Choroid plexus epithelial cell (primary cell): ENCODE results near the gene TMEM30B.

Experiments
- DNase-seq: peaks from one replicate; pipeline ENCODE4 v3.0.0-alpha.2; 2010; ENCODE audit warnings: low read depth
- H3K4me3 ChIP-seq: 2 replicates; pipeline ENCODE4 v1.5.1; 2011; ENCODE audit warnings: low read depth, mild to moderate bottlenecking, control low read depth, low read length, moderate library complexity
- TF ChIP-seq, protein P1 (sequence below): conservative IDR thresholded peaks from 2 replicates; pipeline ENCODE4 v1.5.1; 2011; ENCODE audit warnings: low read depth, mild to moderate bottlenecking, control low read depth, inconsistent platforms, low read length, moderate library complexity

Gene TMEM30B

DNA sequence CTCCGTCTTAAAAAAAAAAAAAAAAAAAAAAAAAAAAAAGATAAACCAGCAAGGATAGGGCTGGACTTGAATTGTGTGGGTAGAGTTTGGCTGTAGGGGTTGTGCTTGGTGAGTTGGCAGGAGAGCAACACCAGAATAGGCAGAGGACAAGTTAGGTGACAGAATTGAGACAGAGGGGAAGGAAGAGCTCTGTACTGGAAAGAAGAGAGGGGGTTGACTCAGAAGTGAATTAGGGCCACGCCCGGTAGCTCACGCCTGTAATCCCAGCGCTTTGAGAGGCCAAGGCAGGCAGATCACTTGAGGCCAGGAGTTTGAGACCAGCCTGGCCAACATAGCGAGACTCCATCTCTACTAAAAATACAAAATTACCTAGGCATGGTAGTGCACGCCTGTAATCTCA lies 6.1 kb upstream of the TMEM30B start:
- DNase-seq, result no peak
- TF ChIP-seq, protein P1, sequence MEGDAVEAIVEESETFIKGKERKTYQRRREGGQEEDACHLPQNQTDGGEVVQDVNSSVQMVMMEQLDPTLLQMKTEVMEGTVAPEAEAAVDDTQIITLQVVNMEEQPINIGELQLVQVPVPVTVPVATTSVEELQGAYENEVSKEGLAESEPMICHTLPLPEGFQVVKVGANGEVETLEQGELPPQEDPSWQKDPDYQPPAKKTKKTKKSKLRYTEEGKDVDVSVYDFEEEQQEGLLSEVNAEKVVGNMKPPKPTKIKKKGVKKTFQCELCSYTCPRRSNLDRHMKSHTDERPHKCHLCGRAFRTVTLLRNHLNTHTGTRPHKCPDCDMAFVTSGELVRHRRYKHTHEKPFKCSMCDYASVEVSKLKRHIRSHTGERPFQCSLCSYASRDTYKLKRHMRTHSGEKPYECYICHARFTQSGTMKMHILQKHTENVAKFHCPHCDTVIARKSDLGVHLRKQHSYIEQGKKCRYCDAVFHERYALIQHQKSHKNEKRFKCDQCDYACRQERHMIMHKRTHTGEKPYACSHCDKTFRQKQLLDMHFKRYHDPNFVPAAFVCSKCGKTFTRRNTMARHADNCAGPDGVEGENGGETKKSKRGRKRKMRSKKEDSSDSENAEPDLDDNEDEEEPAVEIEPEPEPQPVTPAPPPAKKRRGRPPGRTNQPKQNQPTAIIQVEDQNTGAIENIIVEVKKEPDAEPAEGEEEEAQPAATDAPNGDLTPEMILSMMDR, result no peak
- no peak overlapping the region for H3K4me3 ChIP-seq

- no peak overlapping the region for H3K4me3 ChIP-seq
- TF ChIP-seq, protein P1, result no peak
- no peak for DNase-seq
Observed at GRCh38 chr14:61285364-61285763, 4.2 kb upstream of the TMEM30B start.

DNA sequence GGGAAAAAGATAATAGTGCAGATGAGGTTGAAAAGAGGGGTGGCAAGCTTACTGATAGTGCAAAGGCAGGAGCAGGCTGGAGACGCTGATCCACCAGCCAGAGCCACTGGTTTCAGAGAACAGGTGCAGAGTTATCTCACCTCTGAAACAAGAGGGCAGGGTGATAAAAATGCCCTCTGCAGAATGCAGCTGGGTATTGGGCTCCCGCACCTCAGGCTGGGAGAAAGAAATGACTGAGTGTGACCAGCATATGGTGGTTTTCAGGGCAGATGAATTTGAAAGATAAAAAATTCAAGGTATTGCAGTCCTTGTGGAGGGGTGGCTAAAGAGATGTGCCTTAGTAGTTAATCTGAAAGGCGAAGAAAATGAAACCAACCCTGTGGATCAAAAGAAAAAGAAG lies 2.9 kb upstream of the TMEM30B start:
- TF ChIP-seq, protein P1, result no peak
- DNase-seq, result no peak
- no peak overlapping the region for H3K4me3 ChIP-seq

GRCh38 chr14:61282746-61283145 lies 1.6 kb upstream of the TMEM30B start:
- no peak overlapping the region for H3K4me3 ChIP-seq
- no peak for DNase-seq
- TF ChIP-seq, protein P1, result no peak

- no peak for DNase-seq
- TF ChIP-seq, protein P1, result no peak
- H3K4me3 ChIP-seq, result no peak overlapping the region
Observed at GRCh38 chr14:61281948-61282275, 774 bp upstream of the TMEM30B start.

- TF ChIP-seq, protein P1, result peak; percentile 17
- peak; percentile 35 for DNase-seq
Observed at GRCh38 chr14:61280526-61281185, 482 bp downstream of the TMEM30B start.

DNA sequence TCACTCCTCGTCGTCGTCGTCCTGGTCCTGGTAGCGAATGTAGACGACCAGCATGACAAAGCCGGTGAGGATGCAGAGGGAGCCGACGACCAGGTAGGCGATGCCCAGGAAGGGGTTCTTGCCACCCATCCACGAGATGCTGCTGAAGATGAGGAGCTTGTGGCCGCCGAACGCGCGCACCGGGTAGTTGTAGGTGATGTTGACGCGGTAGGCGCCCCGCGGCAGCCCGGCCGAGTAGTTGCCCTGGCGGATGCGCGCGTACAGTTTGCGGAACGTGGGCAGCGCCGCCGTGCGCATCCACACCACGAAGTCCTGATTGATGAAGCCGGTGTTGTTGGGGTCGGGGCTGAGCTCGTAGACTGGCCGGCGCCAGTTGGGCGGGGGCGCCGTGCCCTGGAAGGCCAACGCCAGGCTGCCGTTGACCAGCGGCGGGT lies 1.0 kb downstream of the TMEM30B start:
- peak overlapping the region; percentile 48 for H3K4me3 ChIP-seq
- TF ChIP-seq, protein P1, result no peak
- DNase-seq, result no peak

More at GRCh38 chr14:61280526-61281185, 482 bp downstream of the TMEM30B start:
- H3K4me3 ChIP-seq, result peak overlapping the region; percentile 48
